Mesendoderm (in vitro differentiated cells): ENCODE results near the gene DVL3.
A peak's percentile ranks its signal among the peaks of the same experiment; 100 is the strongest.

Experiments used
- DNase-seq: peaks from one replicate; pipeline ENCODE4 v3.0.0; 2013
- H2AK5ac ChIP-seq: 2 replicates; pipeline ENCODE4 v1.6.1; 2013; ENCODE audit warnings: low read length, inconsistent platforms
- H2BK120ac ChIP-seq: 2 replicates; pipeline ENCODE4 v1.6.1; 2013; ENCODE audit warnings: low read depth, mild to moderate bottlenecking, low read length, moderate library complexity, mixed read lengths
- H2BK15ac ChIP-seq: replicated peaks from 2 replicates; pipeline ENCODE4 v1.6.1; 2013; ENCODE audit warnings: low read depth, mild to moderate bottlenecking, moderate library complexity
- H2BK5ac ChIP-seq: 2 replicates; pipeline ENCODE4 v1.6.1; 2013; ENCODE audit warnings: low read length, inconsistent platforms
- H3K18ac ChIP-seq: 2 replicates; pipeline ENCODE4 v1.6.1; 2013; ENCODE audit warnings: mild to moderate bottlenecking, low read length, mixed read lengths
- H3K23ac ChIP-seq: one replicate; pipeline ENCODE4 v1.6.1; 2013; ENCODE audit warnings: low read length
- H3K27ac ChIP-seq: 2 replicates; pipeline ENCODE4 v1.5.1; 2013; ENCODE audit warnings: low read depth, mild to moderate bottlenecking, inconsistent platforms, low read length, moderate library complexity
- H3K27me3 ChIP-seq: 2 replicates; pipeline ENCODE4 v1.6.1; 2013; ENCODE audit warnings: low read length, control low read depth, mild to moderate bottlenecking, inconsistent platforms; ENCODE audit not compliant: insufficient read depth, poor library complexity
- H3K36me3 ChIP-seq: 2 replicates; pipeline ENCODE4 v1.6.1; 2013; ENCODE audit warnings: low read length, inconsistent platforms; ENCODE audit not compliant: control insufficient read depth, insufficient read depth
- H3K4ac ChIP-seq: one replicate; pipeline ENCODE4 v1.6.1; 2013; ENCODE audit warnings: low read depth, mild to moderate bottlenecking, low read length, moderate library complexity
- H3K4me1 ChIP-seq: 2 replicates; pipeline ENCODE4 v1.6.1; 2013; ENCODE audit warnings: low read depth, low read length, inconsistent platforms; ENCODE audit not compliant: control insufficient read depth
- H3K4me2 ChIP-seq: 2 replicates; pipeline ENCODE4 v1.6.1; 2013; ENCODE audit warnings: low read length
- H3K4me3 ChIP-seq: 2 replicates; pipeline ENCODE4 v1.5.1; 2013; ENCODE audit warnings: mild to moderate bottlenecking, low read length
- H3K56ac ChIP-seq: one replicate; pipeline ENCODE4 v1.6.1; 2013; ENCODE audit warnings: low read length
- H3K79me1 ChIP-seq: 2 replicates; pipeline ENCODE4 v1.6.1; 2013; ENCODE audit warnings: low read length, inconsistent platforms
- H3K79me2 ChIP-seq: 2 replicates; pipeline ENCODE4 v1.6.1; 2013; ENCODE audit warnings: mild to moderate bottlenecking, low read length; ENCODE audit not compliant: control insufficient read depth, insufficient read depth
- H3K9ac ChIP-seq: 2 replicates; pipeline ENCODE4 v1.6.1; 2013; ENCODE audit warnings: low read length, inconsistent platforms
- H4K5ac ChIP-seq: one replicate; pipeline ENCODE4 v1.6.1; 2013; ENCODE audit warnings: low read length
- H4K8ac ChIP-seq: one replicate; pipeline ENCODE4 v1.6.1; 2013; ENCODE audit warnings: low read depth, mild to moderate bottlenecking, control low read depth, low read length, moderate library complexity
- WGBS: extraction: QIAGEN DNeasy Blood & Tissue Kit; methylation state at CpG from one replicate; pipeline ENCODE4 v1.1.7; 2013; ENCODE audit warnings: low lambda C conversion rate, missing lambda C conversion rate; ENCODE audit not compliant: insufficient coverage; ENCODE audit errors: extremely low coverage; 5-methylcytosine and 5-hydroxymethylcytosine counted together

The DVL3 gene

DNA sequence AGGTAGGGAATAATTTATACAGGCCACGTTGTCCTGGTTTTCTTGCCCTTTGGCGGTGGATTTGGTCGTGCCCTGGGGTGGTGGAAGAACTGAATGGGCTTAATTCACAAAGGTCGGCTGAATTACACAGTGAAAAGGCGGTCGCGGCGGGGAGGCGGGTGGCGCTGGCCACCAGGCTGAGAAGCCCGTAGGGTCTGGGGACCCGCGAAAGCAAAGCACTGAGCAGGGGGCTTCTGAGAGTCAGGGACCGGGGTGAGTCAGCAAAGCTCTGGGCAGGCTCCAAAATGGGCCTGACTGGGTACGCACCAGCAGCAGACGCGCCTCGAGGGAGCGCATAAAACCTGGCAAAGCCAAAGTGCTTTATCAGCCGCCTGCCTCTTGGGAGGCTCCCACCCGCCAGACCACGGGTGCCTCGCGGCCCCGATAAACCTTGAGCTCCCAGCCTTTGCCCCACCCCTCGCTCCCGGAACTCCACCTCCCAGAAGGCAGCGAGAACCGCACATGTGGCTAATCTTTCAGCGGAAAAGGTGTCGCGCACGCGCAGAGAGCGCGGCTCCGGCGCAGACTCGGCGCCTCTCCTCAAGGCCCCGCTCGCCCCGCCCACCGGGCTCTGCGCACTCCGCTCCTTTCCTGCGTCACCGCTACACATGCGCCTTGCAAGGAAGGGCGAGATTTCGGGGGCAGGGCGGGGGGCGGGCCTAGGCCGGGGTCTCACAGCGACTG lies 30.4 kb downstream of the DVL3 start:
- Histone ChIP-seq H2AK5ac (peak overlapping the region; percentile 43), H3K4ac (peak overlapping the region; percentile 73), H3K79me1 (peaks cover 20% of the 10 kb centered on the region), H4K8ac (peak overlapping the region; percentile 82), H2BK15ac (no peak overlapping the region), H3K27ac (peak overlapping the region; percentile 95), H3K27me3 (no peaks in the 10 kb centered on the region), H2BK120ac (no peak overlapping the region), H2BK5ac (peak overlapping the region; percentile 51), H3K56ac (peak overlapping the region; percentile 83), H3K36me3 (peaks cover 20% of the 10 kb centered on the region), H4K5ac (peak overlapping the region; percentile 5), H3K4me1 (peaks cover 4% of the 10 kb centered on the region), H3K79me2 (peaks cover 20% of the 10 kb centered on the region), H3K4me3 (peak overlapping the region; percentile 90), H3K4me2 (peak overlapping the region; percentile 39), H3K23ac (no peak overlapping the region), H3K18ac (peak overlapping the region; percentile 91), H3K9ac (peak overlapping the region; percentile 80)
- no CpG with 5 or more reads among the region's 55 CpGs for WGBS
- peak; percentile 100 for DNase-seq

- H3K27ac ChIP-seq, result peak within 1 kb of the TSS; percentile 95
Measured at GRCh38 chr3:184186184-184186901, 31.2 kb downstream of the DVL3 start, which contains the start of gene ABCF3. Gene ABCF3, plus strand, starts transcription at chr3:184186199. Its CDS starts 9 bp downstream, at chr3:184186208.

DNA sequence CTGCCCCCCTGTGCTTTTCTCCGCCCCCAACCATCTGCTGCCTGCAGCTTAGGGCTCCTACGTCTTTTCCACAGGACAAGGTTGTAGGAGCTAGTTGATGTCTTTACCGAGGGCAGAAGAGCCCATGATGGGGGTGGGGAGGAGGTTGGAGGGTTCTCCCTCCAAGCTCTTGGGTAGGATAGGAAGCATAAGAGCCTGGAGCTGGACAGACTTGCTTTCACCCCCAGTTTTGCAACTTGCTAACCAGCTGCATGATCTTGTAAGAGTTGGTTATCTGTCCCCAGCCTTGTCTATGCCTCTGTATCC lies 31.7 kb downstream of the DVL3 start:
- H2BK15ac ChIP-seq, result no peak overlapping the region
- WGBS, result no CpG with 5 or more reads among the region's 3 CpGs
- DNase-seq, result no peak
- H3K18ac ChIP-seq, result no peak overlapping the region
- H3K56ac ChIP-seq, result peak overlapping the region; percentile 96
- H3K36me3 ChIP-seq, result peaks cover 9% of the 10 kb centered on the region
- H3K4me3 ChIP-seq, result peak overlapping the region; percentile 90
- no peak overlapping the region for H3K23ac ChIP-seq
- no peak overlapping the region for H2BK120ac ChIP-seq
- H3K27me3 ChIP-seq, result no peaks in the 10 kb centered on the region
- peaks cover 4% of the 10 kb centered on the region for H3K4me1 ChIP-seq
- no peak overlapping the region for H4K8ac ChIP-seq
- H3K9ac ChIP-seq, result peak overlapping the region; percentile 96
- H4K5ac ChIP-seq, result no peak overlapping the region
- no peak overlapping the region for H3K4ac ChIP-seq
- H2AK5ac ChIP-seq, result no peak overlapping the region
- peaks cover 18% of the 10 kb centered on the region for H3K79me1 ChIP-seq
- H3K79me2 ChIP-seq, result peaks cover 20% of the 10 kb centered on the region
- peak overlapping the region; percentile 96 for H3K4me2 ChIP-seq
- no peak overlapping the region for H3K27ac ChIP-seq
- H2BK5ac ChIP-seq, result no peak overlapping the region

More at GRCh38 chr3:184186184-184186901, 31.2 kb downstream of the DVL3 start, which contains the start of gene ABCF3:
- peaks cover 4% of the 10 kb centered on the region for H3K4me1 ChIP-seq
- DNase-seq, result no peak
- WGBS, result no CpG with 5 or more reads among the region's 45 CpGs
- H3K4ac ChIP-seq, result peak within 1 kb of the TSS; percentile 73
- no peak within 1 kb of the TSS for H2BK120ac ChIP-seq
- peaks cover 20% of the 10 kb centered on the region for H3K79me1 ChIP-seq
- H3K23ac ChIP-seq, result peak within 1 kb of the TSS; percentile 48
- peak within 1 kb of the TSS; percentile 96 for H3K56ac ChIP-seq
- H3K18ac ChIP-seq, result peak within 1 kb of the TSS; percentile 91
- H3K79me2 ChIP-seq, result peaks cover 20% of the 10 kb centered on the region
- peaks cover 14% of the 10 kb centered on the region for H3K36me3 ChIP-seq
- peak within 1 kb of the TSS; percentile 96 for H3K9ac ChIP-seq
- no peak within 1 kb of the TSS for H2BK15ac ChIP-seq
- peak within 1 kb of the TSS; percentile 51 for H2BK5ac ChIP-seq
- H4K5ac ChIP-seq, result peak within 1 kb of the TSS; percentile 5
- peak within 1 kb of the TSS; percentile 43 for H2AK5ac ChIP-seq
- peak within 1 kb of the TSS; percentile 90 for H3K4me3 ChIP-seq
- no peaks in the 10 kb centered on the region for H3K27me3 ChIP-seq
- H4K8ac ChIP-seq, result peak within 1 kb of the TSS; percentile 82
- peak within 1 kb of the TSS; percentile 96 for H3K4me2 ChIP-seq

GRCh38 chr3:184188080-184188479 lies 32.9 kb downstream of the DVL3 start:
- Histone ChIP-seq H3K18ac (no peak overlapping the region), H3K27ac (no peak overlapping the region), H3K4me1 (peaks cover 4% of the 10 kb centered on the region), H3K9ac (no peak overlapping the region), H3K36me3 (peaks cover 8% of the 10 kb centered on the region), H3K79me1 (peaks cover 18% of the 10 kb centered on the region), H3K4me2 (no peak overlapping the region), H2AK5ac (no peak overlapping the region), H2BK120ac (no peak overlapping the region), H4K8ac (no peak overlapping the region), H3K4me3 (no peak overlapping the region), H3K56ac (no peak overlapping the region), H2BK5ac (no peak overlapping the region), H3K79me2 (peaks cover 20% of the 10 kb centered on the region), H3K4ac (no peak overlapping the region), H4K5ac (no peak overlapping the region), H3K23ac (no peak overlapping the region), H2BK15ac (no peak overlapping the region), H3K27me3 (no peaks in the 10 kb centered on the region)
- DNase-seq, result no peak
- WGBS, result no CpG with 5 or more reads among the region's 17 CpGs

- H4K8ac ChIP-seq, result no peak overlapping the region
- no peak overlapping the region for H3K4ac ChIP-seq
- H3K4me3 ChIP-seq, result no peak overlapping the region
- H3K4me2 ChIP-seq, result no peak overlapping the region
- no peak overlapping the region for H2BK5ac ChIP-seq
- peaks cover 20% of the 10 kb centered on the region for H3K79me2 ChIP-seq
- H3K9ac ChIP-seq, result no peak overlapping the region
- WGBS, result no CpG with 5 or more reads among the region's 13 CpGs
- H4K5ac ChIP-seq, result no peak overlapping the region
- H3K18ac ChIP-seq, result no peak overlapping the region
- no peak overlapping the region for H2AK5ac ChIP-seq
- H3K56ac ChIP-seq, result no peak overlapping the region
- no peak overlapping the region for H3K23ac ChIP-seq
- H2BK15ac ChIP-seq, result no peak overlapping the region
- peaks cover 18% of the 10 kb centered on the region for H3K79me1 ChIP-seq
- H3K4me1 ChIP-seq, result peaks cover 4% of the 10 kb centered on the region
- H2BK120ac ChIP-seq, result no peak overlapping the region
- H3K36me3 ChIP-seq, result peaks cover 6% of the 10 kb centered on the region
- no peak for DNase-seq
- no peak overlapping the region for H3K27ac ChIP-seq
- H3K27me3 ChIP-seq, result no peaks in the 10 kb centered on the region
Measured at GRCh38 chr3:184189421-184189820, 34.2 kb downstream of the DVL3 start.
